ENCODE data around the gene MTCL3.
A peak's percentile ranks its signal among the peaks of the same experiment; 100 is the strongest.

The MTCL3 gene

DNA sequence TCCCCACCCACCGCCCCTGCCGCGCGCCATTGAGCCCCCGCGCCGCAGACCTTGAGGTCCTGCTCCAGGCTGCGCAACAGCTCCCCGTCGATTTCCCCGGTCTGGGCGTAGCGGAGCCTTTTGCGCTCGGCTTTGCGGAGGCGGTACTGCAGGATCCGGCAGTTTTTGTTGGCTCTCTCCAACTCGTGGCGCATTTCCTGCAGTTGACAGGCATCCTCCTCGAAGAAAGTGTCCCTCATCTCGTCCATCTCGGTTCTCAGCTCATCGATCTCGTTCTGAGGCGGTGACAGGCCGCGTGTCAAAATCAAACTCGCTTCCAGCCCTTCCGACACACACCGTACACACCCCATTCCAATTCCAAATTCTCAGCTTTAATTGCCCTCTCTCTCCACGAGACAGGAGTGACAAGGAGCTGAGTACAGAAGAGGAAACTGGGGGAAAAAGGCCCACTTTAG lies 4.3 kb downstream of the MTCL3 start:
- peak; percentile 73 for DNase-seq

DNA sequence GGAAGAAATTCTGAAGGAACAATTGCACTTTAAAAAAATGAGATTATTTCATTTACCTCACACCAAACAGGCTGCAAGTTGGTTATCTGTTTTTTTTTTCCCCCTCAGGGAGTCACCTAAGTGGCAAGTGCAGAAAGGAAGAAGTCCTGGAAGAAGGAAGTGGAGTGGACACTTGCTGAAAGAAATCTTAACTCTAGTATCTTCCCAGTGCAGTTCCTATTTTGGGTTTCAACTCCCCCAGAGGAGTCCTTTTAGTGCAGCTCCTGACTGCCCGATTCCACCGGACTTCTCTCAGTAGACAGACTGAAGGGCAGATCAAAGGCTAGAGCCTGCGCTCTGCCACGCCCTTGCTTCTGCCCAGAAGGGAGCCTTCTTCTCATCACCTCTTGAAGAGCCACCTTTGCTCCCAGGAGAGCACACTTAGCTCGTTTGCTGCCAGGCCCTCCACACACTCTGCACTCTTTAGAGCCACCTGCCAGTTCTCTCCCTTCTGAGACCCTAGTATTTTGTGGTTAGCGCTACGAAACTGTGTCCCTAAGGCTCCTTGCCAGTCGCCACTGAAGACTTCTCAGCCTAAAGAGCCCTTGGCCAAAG lies 4.9 kb downstream of the MTCL3 start:
- no peak for DNase-seq

DNA sequence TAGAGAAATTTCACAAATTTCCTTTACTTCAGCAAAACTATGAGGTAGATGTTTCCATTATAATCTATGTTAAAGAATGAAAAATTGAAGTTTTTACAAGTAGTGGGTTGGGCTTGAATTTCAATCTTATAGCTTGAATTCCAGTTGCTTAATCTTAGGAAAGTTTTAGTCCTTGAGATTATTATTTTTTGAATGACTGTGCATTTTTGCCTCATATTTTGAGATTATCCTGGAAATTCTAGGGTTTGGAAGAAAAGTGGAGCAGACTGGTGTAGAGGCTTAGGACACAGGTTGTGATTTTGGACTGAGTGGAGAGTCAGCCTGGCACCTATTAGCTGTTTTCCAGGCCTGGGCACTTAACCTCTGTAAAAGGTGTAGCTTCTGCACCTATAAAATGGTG lies 5.7 kb downstream of the MTCL3 start:
- DNase-seq: no peak

- no peak for DNase-seq
Measured at GRCh38 chr6:127510876-127511275, 8.3 kb downstream of the MTCL3 start.

GRCh38 chr6:127506894-127507293 lies 12.2 kb downstream of the MTCL3 start:
- no peak for DNase-seq

- no peak for DNase-seq
Measured at GRCh38 chr6:127503022-127503421, 16.1 kb downstream of the MTCL3 start.

GRCh38 chr6:127497410-127497809 lies 21.7 kb downstream of the MTCL3 start:
- no peak for DNase-seq

DNA sequence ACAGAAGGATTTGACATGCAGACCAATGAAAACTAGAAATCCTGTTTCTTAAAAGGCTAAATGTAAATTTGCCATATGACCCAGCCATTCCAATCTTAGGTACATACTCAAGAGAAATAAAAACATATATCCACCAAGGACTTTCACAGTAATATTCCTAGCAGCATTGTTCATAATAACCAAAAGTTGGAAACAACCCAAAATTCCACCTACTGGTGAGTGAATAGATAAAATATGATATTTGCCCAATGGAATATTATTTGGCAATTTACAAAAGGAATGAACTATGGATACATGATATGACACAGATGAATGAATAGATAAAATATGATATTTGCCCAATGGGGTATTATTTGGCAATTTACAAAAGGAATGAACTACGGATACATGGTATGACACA lies 22.7 kb downstream of the MTCL3 start:
- DNase-seq: peak; percentile 48

GRCh38 chr6:127494240-127494767 lies 24.8 kb downstream of the MTCL3 start:
- no peak for DNase-seq

- no peak for DNase-seq
Measured at GRCh38 chr6:127489248-127489647, 29.9 kb downstream of the MTCL3 start.

- DNase-seq: no peak
Measured at GRCh38 chr6:127486934-127487333, 32.2 kb downstream of the MTCL3 start.

GRCh38 chr6:127484212-127484863 lies 34.8 kb downstream of the MTCL3 start:
- DNase-seq: peak; percentile 82

GRCh38 chr6:127483399-127484055 lies 35.6 kb downstream of the MTCL3 start:
- DNase-seq: no peak

GRCh38 chr6:127482325-127482724 lies 36.8 kb downstream of the MTCL3 start:
- no peak for DNase-seq

DNA sequence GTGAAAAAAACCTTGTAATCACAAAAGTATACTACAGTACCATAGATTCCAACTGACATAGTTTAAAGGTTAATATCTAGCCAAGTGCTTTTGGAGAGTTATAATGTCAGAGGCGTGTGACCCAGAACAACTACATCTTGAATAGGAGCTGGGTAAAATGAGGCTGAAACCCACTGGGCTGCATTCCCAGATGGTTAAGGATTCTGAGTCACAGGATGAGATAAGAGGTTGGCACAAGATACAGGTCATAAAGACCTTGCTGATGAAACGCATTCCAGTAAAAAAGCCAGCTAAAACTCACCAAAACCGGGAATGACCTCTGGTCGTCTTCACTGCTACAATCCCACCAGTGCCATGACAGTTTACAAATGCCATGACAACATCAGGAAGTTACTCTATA lies 37.5 kb downstream of the MTCL3 start:
- DNase-seq: peak; percentile 51

DNA sequence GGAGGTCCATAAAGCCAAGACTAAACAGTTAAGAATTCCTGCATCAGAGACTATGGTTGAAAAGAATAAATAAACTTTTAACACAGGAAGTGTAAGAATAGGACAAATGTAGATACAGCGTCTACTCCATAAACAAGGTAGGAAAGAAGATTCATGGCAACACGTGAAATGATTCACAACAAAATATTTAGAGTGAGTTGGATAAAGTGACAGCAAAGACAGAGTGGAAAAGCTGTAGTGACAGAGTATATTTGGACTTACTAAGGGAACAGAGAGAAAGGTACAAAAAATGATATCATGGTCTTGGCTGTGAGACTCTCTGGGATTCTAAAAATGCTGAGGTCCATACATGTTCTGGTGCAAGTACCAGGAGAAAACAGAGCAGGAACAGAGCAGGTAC lies 38.0 kb downstream of the MTCL3 start:
- peak; percentile 8 for DNase-seq

DNA sequence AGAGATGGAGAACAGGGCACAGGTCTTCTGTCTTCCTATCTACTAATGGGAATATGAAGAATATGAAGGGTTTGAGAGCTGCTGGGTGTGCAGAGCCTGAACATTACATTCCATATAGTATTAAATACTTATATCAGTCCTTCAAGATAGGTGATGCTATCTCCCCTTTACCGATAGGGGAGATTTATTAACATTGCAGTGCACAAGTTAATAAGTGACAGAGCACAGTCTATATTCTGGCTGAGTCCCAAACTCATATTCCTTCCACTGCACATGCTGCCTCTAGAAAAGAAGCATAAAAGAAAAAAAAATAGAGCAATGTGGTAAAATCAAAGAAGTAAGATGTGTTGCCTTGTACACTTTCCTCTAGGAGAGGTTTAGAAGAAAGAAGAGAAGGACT lies 41.5 kb downstream of the MTCL3 start:
- DNase-seq: no peak

GRCh38 chr6:127475823-127476176 lies 43.3 kb downstream of the MTCL3 start:
- DNase-seq: no peak

DNA sequence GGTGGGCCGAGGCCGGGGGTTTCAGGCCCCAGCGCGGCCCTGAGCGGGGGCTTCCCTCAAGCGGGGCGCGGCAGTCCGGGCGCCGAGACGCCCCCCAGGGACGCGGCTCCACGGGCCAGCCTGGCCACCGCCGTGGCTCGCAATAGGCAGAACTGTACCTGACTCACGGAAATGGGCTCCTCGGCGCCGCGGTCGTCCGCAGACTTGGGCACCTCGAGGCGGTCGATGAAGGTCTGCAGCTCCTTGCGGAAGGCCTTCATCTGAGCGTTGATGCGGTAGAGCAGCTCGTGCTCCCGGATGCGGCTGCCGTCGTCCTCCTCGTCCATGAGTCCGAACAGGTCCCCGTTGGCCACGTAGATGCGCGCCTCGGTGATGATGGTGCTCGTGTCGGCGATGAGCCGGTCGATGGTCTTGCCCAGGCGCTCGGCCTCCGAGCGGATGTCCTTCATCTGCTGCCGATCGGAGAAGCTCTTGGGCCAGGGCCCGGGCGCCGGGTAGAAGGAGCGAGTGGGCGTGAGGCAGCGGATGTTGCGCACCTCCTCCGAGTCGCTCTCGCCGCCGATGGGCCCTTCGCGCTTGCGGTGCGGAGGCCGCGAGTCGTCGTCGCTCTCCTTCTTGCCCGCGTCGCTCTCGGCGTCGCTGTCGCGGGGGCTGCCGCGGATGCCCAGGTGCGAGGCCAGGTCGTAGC lies 43.9 kb downstream of the MTCL3 start:
- DNase-seq: no peak

DNA sequence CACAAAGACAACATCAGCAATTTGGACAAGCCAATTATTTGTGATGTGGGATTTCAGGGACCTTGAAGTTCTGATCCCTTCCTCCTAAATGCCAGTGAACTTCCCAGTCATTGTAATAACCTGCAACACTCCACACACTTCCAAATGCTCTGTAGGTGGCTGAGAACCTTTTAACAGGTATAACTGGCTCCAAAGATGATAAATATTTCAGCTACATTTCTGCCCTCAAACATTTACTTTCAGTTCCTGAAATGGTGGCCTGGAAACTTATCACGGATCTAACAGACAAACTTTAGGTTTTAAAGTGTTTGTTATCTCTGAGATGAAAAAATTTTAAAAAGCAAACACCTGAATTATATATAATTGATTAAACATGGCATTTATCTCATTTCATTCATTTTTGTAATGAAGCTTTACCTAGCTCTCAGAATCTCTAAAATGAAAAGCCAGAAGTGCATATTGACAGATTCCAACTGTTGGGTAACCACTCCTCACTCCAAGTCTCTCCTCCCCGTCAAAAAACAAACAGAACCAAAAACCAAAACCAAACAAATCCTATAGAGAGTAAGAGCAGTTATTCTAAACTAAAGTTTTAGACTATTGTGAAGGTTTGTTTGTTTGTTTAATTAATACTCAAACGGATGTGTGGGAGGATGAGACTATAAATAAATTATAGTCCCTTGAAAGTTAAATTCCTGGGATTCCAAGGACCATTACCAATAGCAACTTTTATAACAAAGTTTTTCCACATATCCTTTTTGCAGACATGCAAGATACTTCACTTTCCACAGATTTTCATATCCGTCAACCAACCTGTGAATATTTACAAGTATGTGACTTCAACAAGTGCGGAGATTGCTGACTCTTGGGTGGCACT lies 47.5 kb downstream of the MTCL3 start:
- peak; percentile 45 for DNase-seq

- no peak for DNase-seq
Measured at GRCh38 chr6:127468936-127469335, 50.2 kb downstream of the MTCL3 start.

DNA sequence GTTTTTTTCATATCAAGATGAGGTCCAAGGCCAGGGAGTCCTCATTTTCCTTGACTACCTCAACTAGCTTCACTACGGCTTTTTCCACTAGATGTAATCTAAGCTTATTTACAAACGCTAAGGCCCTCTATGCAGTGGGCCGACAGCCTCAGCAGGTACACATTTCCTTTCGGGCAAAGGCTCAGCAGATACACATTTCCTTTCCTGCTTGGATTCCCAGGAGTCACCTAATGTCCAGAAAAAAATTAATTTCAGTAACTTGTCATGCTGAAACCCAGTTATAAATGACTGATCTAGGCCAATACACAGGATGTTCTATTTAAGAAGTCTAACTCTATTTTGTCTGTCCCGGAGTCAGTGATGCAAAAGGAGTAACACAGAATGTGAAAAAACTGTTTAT lies 52.7 kb downstream of the MTCL3 start:
- no peak for DNase-seq

Data from HCEC 1CT (cell line).